OCI-LY7 (cell line): Measurements from ENCODE around the gene CNTN1. TPM values are rescaled to one million over a fixed set of nuclear protein-coding genes. Genes with fewer than 3 reads are reported as not detected.

Experiments
- BruUV-seq: library from RNA; stranded (reverse); fragments of 400-500 nt; replicated peaks from 2 replicates; lab custom pipeline; 2021; lab: Mats Ljungman, UMichigan
- CTCF ChIA-PET: fragments of 300-600 bp; sonication (Branson Sonifier 250); formaldehyde crosslinking; loops from one replicate; lab custom pipeline; 2022; ENCODE audit warnings: antibody characterized with exemption; ENCODE audit not compliant: unreplicated experiment; lab: Charles Lee
- POLR2A ChIA-PET: fragments of 300-600 bp; sonication (Branson Sonifier 250); formaldehyde crosslinking; loops from one replicate; lab custom pipeline; 2022; ENCODE audit warnings: antibody characterized with exemption; lab: Charles Lee
- DNase-seq: peaks from one replicate; pipeline ENCODE4 v3.0.0-alpha.2; 2015; ENCODE audit warnings: low spot score
- H2AFZ ChIP-seq: fragments of 200-600 bp; sonication (generic), shearing (Covaris generic); 2 replicates; pipeline ENCODE4 v1.6.1; 2014; ENCODE audit warnings: mild to moderate bottlenecking, antibody characterized with exemption, low read length, moderate library complexity
- H3K27ac ChIP-seq: fragments of 200-600 bp; sonication (generic); 2 replicates; pipeline ENCODE4 v1.5.1; 2014; ENCODE audit warnings: mixed run types, low read depth, mild to moderate bottlenecking, moderate library complexity, low read length, inconsistent platforms; ENCODE audit not compliant: poor library complexity, severe bottlenecking
- H3K36me3 ChIP-seq: fragments of 200-600 bp; sonication (generic); 2 replicates; pipeline ENCODE4 v1.6.1; 2014; ENCODE audit warnings: mild to moderate bottlenecking, antibody characterized with exemption, low read length, moderate library complexity, mixed read lengths; ENCODE audit not compliant: insufficient read depth
- H3K4me1 ChIP-seq: fragments of 200-600 bp; sonication (generic); 2 replicates; pipeline ENCODE4 v1.5.1; 2014; ENCODE audit warnings: mild to moderate bottlenecking, low read length; ENCODE audit not compliant: insufficient read depth, poor library complexity, severe bottlenecking
- H3K4me2 ChIP-seq: fragments of 200-600 bp; sonication (generic); 2 replicates; pipeline ENCODE4 v1.6.1; 2014; ENCODE audit warnings: mild to moderate bottlenecking, low read length
- H3K4me3 ChIP-seq: fragments of 200-600 bp; sonication (generic); 2 replicates; pipeline ENCODE4 v1.5.1; 2014; ENCODE audit warnings: mild to moderate bottlenecking, low read depth, low read length; ENCODE audit not compliant: poor library complexity, severe bottlenecking
- H3K79me2 ChIP-seq: fragments of 200-600 bp; sonication (generic); 2 replicates; pipeline ENCODE4 v1.6.1; 2016; ENCODE audit warnings: low read depth, mild to moderate bottlenecking, low read length, moderate library complexity, mixed read lengths; ENCODE audit not compliant: insufficient read depth
- H3K9me2 ChIP-seq: fragments of 200-600 bp; sonication (generic); 2 replicates; pipeline ENCODE4 v1.6.1; 2016; ENCODE audit warnings: mild to moderate bottlenecking, low read length, mixed read lengths; ENCODE audit not compliant: insufficient read depth
- H3K9me3 ChIP-seq: fragments of 200-600 bp; sonication (generic); 2 replicates; pipeline ENCODE4 v1.6.1; 2014; ENCODE audit warnings: mild to moderate bottlenecking, mixed run types, low read length, mixed read lengths
- H4K20me1 ChIP-seq: fragments of 200-600 bp; sonication (generic); 2 replicates; pipeline ENCODE4 v1.6.1; 2014; ENCODE audit warnings: mild to moderate bottlenecking, antibody characterized with exemption, low read length, moderate library complexity, mixed read lengths; ENCODE audit not compliant: insufficient read depth
- CTCF ChIP-seq: fragments of 200-600 bp; sonication (generic); conservative IDR thresholded peaks from 2 replicates; pipeline ENCODE4 v1.5.1; 2014; ENCODE audit warnings: mild to moderate bottlenecking, antibody characterized with exemption, low read length, moderate library complexity, mixed read lengths
- EZH2phosphoT487 ChIP-seq: fragments of 200-600 bp; sonication (generic); IDR thresholded peaks from 2 replicates; pipeline ENCODE4 v1.6.1; 2018; ENCODE audit warnings: low read depth, borderline replicate concordance, mild to moderate bottlenecking, mixed run types, antibody characterized with exemption, low read length, moderate library complexity, mixed read lengths
- intact Hi-C: fragments of 100-400 bp; cut with micrococcal nuclease; formaldehyde crosslinking; loops from one replicate; pipeline ENCODE4 v1.10.0; 2022; ENCODE audit not compliant: unreplicated experiment
- total RNA-seq, 2 experiments: library from RNA; depleted of rRNA in 1 of 2; stranded (reverse); fragments of >200 nt in 1 of 2; shearing (Covaris generic) in 1 of 2; gene quantifications; 2 replicates each; pipeline ENCODE4 v1.2.3, GENCODE V29; 2014 to 2022

Gene CNTN1
- total RNA-seq, 2 experiments from 2014 or later: not detected

DNA sequence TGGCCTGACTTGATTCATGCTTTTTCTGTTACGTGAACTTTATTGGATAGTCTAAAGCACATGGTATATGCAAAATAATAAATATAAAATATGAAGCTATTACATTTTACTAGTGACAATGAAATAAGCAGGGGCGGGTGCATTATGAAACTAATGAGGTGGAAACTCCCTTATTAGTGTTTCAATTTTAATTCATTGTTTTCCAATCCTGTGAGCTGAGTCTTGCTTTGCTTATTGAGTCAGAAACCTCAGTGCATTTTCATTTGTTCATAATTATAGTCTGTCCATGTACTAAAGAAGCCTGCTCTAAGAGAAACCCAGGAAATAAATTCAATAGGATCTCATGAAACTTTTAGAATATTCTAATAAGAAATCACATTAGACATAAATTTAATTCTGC is 78.5 kb downstream of the CNTN1 start:
- CTCF ChIA-PET: no interaction called here
- intact Hi-C loops: no loop called here
- Histone ChIP-seq H2AFZ (no peak overlapping the region), H4K20me1 (no peaks in the 10 kb centered on the region), H3K9me2 (no peaks in the 10 kb centered on the region), H3K4me2 (no peak overlapping the region), H3K27ac (no peak overlapping the region), H3K36me3 (no peaks in the 10 kb centered on the region), H3K4me3 (no peak overlapping the region), H3K79me2 (no peaks in the 10 kb centered on the region), H3K4me1 (no peaks in the 10 kb centered on the region), H3K9me3 (no peaks in the 10 kb centered on the region)
- POLR2A ChIA-PET: interaction anchor here (0.7 kb wide), 1 partner anchor 25 kb away, joined by 3 read pairs; no protein-coding TSS in a partner anchor
- TF ChIP-seq CTCF: no peak
- TF ChIP-seq EZH2phosphoT487: no peak
- DNase-seq: no peak
- no TSS peak for BruUV-seq

DNA sequence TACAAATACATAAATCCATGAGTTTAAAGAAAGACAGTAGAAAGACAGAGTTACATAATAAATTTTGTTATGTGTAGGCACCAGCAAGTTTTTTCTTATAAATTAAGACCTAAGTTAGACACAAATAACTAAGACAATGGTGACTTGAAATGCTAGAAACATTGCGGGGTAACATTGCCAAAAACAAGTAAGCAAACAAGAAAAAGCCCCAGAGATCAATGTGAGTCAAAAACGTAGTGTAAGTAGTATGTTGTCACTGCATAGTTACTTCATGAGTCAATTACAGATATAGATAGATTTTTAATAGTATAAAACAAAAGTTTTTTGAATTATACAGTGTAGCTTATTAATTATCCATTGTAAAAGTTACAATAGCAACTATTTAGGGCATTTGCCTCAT is 83.4 kb downstream of the CNTN1 start:
- Histone ChIP-seq H3K9me2 (no peaks in the 10 kb centered on the region), H4K20me1 (no peaks in the 10 kb centered on the region), H3K9me3 (no peaks in the 10 kb centered on the region), H3K4me2 (no peak overlapping the region), H3K79me2 (no peaks in the 10 kb centered on the region), H3K36me3 (no peaks in the 10 kb centered on the region), H3K4me3 (no peak overlapping the region), H2AFZ (no peak overlapping the region), H3K27ac (no peak overlapping the region), H3K4me1 (no peaks in the 10 kb centered on the region)
- BruUV-seq: no TSS peak
- ChIA-PET POLR2A (no interaction called here), CTCF (no interaction called here)
- no peak for DNase-seq
- intact Hi-C loops: no loop called here
- TF ChIP-seq EZH2phosphoT487: no peak
- no peak for TF ChIP-seq CTCF

DNA sequence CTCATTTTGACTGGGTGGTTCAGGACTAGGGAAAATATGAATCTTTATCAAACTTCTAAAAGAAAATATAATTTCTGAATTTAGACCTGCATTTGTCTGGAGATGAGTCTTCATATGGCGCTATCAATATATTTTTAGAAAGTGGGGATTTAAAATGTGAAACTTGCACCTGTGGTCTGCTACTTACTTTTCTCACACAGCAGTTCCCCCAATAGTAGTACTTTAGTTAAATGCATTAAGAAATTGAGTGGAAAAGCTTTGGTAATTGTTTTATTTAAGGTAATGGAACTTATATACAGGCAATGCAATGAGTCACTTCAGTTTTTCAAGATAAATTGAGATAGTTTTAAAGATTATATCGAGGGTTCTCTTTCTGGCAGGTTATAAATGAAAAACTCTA is 91.9 kb downstream of the CNTN1 start:
- POLR2A ChIA-PET: interaction anchor here (1.5 kb wide), 1 partner anchor 11 kb away, joined by 3 read pairs; no protein-coding TSS in a partner anchor
- intact Hi-C loops: no loop called here
- H3K9me2 ChIP-seq: no peaks in the 10 kb centered on the region
- no TSS peak for BruUV-seq
- no peak overlapping the region for H3K4me3 ChIP-seq
- H4K20me1 ChIP-seq: no peaks in the 10 kb centered on the region
- no peak overlapping the region for H3K27ac ChIP-seq
- TF ChIP-seq CTCF: no peak
- no peak for TF ChIP-seq EZH2phosphoT487
- H2AFZ ChIP-seq: no peak overlapping the region
- H3K9me3 ChIP-seq: no peaks in the 10 kb centered on the region
- DNase-seq: no peak
- H3K4me2 ChIP-seq: no peak overlapping the region
- no peaks in the 10 kb centered on the region for H3K4me1 ChIP-seq
- H3K79me2 ChIP-seq: no peaks in the 10 kb centered on the region
- CTCF ChIA-PET: no interaction called here
- H3K36me3 ChIP-seq: no peaks in the 10 kb centered on the region
